GM12873 (cell line): ENCODE data around the gene YRDC.

Experiments
- TF ChIP-seq, protein P1 (sequence below): IDR thresholded peaks from 2 replicates; pipeline ENCODE4 v1.5.1; 2012; ENCODE audit warnings: low read depth, mild to moderate bottlenecking, moderate library complexity, low read length, control low read depth; ENCODE audit not compliant: insufficient read depth; ENCODE audit errors: missing control alignments

Gene YRDC

DNA sequence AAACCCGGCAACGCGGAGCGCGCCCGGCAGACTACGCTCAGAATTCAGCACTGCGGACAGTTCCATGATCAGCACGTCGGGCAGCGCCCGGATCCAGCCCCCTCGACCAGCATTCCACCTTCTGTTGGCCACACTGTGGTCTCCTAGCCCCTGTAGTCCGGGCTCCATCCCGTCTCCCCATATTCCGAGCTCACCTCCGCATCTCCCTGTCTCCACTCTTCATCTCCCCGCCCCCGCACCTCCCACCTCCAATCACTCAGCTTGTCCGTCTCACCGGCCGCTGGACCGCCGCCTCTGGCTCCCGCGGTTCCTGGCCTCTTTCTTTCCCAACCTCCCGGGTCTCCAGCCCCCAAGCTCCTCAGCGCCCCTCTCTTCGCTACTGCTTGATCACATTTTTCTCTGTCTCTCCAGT is 43.6 kb downstream of the YRDC start:
- TF ChIP-seq, protein P1, sequence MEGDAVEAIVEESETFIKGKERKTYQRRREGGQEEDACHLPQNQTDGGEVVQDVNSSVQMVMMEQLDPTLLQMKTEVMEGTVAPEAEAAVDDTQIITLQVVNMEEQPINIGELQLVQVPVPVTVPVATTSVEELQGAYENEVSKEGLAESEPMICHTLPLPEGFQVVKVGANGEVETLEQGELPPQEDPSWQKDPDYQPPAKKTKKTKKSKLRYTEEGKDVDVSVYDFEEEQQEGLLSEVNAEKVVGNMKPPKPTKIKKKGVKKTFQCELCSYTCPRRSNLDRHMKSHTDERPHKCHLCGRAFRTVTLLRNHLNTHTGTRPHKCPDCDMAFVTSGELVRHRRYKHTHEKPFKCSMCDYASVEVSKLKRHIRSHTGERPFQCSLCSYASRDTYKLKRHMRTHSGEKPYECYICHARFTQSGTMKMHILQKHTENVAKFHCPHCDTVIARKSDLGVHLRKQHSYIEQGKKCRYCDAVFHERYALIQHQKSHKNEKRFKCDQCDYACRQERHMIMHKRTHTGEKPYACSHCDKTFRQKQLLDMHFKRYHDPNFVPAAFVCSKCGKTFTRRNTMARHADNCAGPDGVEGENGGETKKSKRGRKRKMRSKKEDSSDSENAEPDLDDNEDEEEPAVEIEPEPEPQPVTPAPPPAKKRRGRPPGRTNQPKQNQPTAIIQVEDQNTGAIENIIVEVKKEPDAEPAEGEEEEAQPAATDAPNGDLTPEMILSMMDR = no peak

- TF ChIP-seq, protein P1 = no peak
Observed at GRCh38 chr1:37763791-37764413, 44.1 kb downstream of the YRDC start.

GRCh38 chr1:37762516-37762915 is 45.5 kb downstream of the YRDC start:
- TF ChIP-seq, protein P1 = no peak

GRCh38 chr1:37761416-37762095 is 46.5 kb downstream of the YRDC start:
- TF ChIP-seq, protein P1 = no peak

DNA sequence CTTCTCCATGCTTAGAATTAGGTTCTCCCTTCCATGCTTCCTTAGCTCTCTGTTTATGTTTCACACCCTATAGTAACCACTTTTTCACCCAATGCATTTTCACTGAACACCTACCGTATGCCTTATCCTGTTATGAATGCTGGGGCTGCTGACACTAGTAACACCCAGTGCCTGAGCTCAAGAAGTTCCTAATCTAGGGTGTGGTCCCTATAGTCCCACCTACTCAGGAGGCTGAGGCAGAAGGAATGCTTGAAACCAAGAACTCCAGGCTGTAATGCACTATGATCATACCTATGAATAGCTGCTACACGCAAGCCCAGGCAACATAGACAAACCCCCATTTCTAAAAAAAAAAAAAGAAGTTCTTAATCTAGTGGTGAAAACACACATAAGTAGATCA is 48.6 kb downstream of the YRDC start:
- TF ChIP-seq, protein P1 = no peak

DNA sequence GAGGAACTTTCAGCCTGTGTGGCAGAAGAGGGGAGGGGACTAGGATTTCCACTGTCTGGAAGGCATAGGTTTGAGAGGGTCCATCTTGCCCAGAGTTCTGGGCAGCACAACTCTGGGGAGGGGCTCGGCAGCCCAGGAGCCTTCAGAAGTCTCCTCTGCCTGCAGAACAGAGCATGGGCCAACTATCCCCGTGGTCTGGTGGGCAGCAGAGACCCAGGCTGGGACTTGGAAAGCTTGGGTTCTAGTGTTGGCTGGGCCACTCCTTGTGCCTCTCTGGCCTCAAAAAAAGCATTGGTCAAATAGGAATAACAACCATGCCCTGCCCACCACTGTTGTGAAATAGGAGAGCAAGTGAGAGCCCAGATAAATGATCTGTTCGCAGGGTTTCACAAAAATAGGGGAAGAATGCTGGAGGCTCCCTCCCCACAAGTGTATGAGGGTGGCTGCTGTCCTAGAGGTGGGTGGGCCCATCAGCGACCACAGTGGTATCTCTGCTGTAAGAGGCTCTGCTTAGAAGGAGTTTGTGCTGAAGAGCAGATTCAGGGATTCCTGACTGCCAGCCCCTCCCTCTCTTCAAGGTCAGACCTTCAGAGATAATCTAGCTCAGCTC is 52.0 kb downstream of the YRDC start:
- TF ChIP-seq, protein P1 = no peak

- TF ChIP-seq, protein P1 = no peak
Observed at GRCh38 chr1:37755290-37755689, 52.7 kb downstream of the YRDC start.
